Ascending aorta (tissue), 2 donors: ENCODE measurements around the gene INPP4A. TPM values are rescaled to one million over a fixed set of nuclear protein-coding genes. Genes with fewer than 3 reads are reported as not detected.

Experiments
- DNase-seq, 2 donors: peaks; one replicate each; pipeline ENCODE4 v3.0.0-alpha.2; 2019; ENCODE audit warnings: low spot score in 2 of 2
- H3K27ac ChIP-seq, 2 donors: fragments of 200-600 bp; sonication (generic); one replicate each; pipeline ENCODE4 v1.5.1; 2016 to 2017; ENCODE audit warnings: mild to moderate bottlenecking in 1 of 2
- H3K27me3 ChIP-seq: fragments of 200-600 bp; sonication (generic); one replicate; pipeline ENCODE4 v1.5.1; 2017
- H3K36me3 ChIP-seq, 2 donors: fragments of 200-600 bp; sonication (generic); one replicate each; pipeline ENCODE4 v1.5.1; 2016
- H3K4me1 ChIP-seq, 2 donors: fragments of 200-600 bp; sonication (generic); one replicate each; pipeline ENCODE4 v1.5.1; 2016 to 2017; ENCODE audit warnings: mild to moderate bottlenecking in 1 of 2
- H3K4me3 ChIP-seq, 2 donors: fragments of 200-600 bp; sonication (generic); one replicate each; pipeline ENCODE4 v1.5.1; 2016 to 2017; ENCODE audit warnings: mild to moderate bottlenecking in 1 of 2
- H3K9me3 ChIP-seq, 2 donors: fragments of 200-600 bp; sonication (generic); one replicate each; pipeline ENCODE4 v1.5.1; 2016
- intact Hi-C: fragments of 100-400 bp; cut with DNase I; formaldehyde crosslinking; loops from one replicate; pipeline ENCODE4 v1.15.1; 2023
- total RNA-seq: library from RNA; depleted of rRNA; stranded (reverse); fragments of >200 nt; gene quantifications from one replicate; pipeline ENCODE4 v1.1.0, GENCODE V29; 2016
- TF ChIP-seq, protein P1 (sequence below), 3 experiments: fragments of 200-600 bp in 2 of 3; fragments of 450-650 bp in 1 of 3; sonication (generic) in 2 of 3; IDR thresholded peaks; one replicate each; pipeline ENCODE4 v1.5.1; 2016 to 2019; ENCODE audit warnings: antibody characterized with exemption in 3 of 3, mild to moderate bottlenecking in 1 of 3, moderate library complexity in 1 of 3

INPP4A gene
- total RNA-seq, 1 donor from 2014 or later: 52.8 TPM

DNA sequence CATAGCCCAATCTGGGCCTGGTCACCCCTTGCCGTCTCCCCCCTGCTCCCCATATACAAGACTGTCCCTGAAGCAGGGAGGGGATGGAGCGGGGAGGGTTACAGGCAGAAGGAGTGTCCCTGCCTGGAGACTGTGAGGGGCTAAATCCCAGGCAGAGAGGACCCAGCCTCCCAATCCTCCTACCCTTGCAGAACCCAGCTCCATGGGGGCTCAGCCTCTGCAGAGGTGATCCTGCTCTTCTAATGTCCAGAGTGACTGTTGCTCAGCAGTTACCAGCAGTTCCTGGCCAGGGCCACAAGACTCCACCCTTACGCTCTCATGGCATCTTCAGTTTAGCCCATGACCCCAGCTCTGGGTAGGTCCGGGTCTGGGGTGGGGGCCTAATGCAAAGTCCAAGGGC, 105.5 kb downstream of the INPP4A start:
- DNase-seq: no peak
- TF ChIP-seq, protein P1, sequence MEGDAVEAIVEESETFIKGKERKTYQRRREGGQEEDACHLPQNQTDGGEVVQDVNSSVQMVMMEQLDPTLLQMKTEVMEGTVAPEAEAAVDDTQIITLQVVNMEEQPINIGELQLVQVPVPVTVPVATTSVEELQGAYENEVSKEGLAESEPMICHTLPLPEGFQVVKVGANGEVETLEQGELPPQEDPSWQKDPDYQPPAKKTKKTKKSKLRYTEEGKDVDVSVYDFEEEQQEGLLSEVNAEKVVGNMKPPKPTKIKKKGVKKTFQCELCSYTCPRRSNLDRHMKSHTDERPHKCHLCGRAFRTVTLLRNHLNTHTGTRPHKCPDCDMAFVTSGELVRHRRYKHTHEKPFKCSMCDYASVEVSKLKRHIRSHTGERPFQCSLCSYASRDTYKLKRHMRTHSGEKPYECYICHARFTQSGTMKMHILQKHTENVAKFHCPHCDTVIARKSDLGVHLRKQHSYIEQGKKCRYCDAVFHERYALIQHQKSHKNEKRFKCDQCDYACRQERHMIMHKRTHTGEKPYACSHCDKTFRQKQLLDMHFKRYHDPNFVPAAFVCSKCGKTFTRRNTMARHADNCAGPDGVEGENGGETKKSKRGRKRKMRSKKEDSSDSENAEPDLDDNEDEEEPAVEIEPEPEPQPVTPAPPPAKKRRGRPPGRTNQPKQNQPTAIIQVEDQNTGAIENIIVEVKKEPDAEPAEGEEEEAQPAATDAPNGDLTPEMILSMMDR (IDR thresholded peaks at IDR 0.05): no peak
- H3K27me3 ChIP-seq: no peaks in the 10 kb centered on the region
- H3K27ac ChIP-seq: no peak overlapping the region
- no peaks in the 10 kb centered on the region for H3K4me1 ChIP-seq
- H3K36me3 ChIP-seq: peaks cover 52 to 77% of the 10 kb centered on the region in 2 donors
- no peak overlapping the region for H3K4me3 ChIP-seq
- intact Hi-C loops: no loop called here
- H3K9me3 ChIP-seq: no peaks in the 10 kb centered on the region

DNA sequence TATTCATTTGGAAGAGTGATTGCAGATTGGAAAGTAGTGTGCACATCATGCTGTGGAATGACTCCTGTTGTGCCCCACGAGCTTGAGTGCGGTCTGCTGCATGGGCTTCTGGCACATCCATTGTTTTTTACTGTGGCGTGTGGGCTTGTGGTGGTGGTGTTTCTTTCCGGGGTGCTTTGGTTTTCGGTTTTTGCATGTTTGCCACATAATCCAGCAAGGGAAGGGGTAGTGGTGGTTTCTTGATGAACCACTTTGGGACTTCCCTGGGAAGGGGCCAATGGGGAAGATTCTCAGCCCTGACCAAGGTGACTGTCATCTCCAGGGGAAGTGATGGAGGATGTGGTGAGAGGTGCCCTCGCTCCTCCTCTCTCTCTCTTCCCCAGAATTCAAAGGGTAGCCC, 106.7 kb downstream of the INPP4A start:
- H3K27me3 ChIP-seq: no peaks in the 10 kb centered on the region
- peaks cover 49 to 77% of the 10 kb centered on the region in 2 donors for H3K36me3 ChIP-seq
- DNase-seq: no peak
- TF ChIP-seq, protein P1 (IDR thresholded peaks at IDR 0.05): no peak
- no peak overlapping the region for H3K27ac ChIP-seq
- H3K4me1 ChIP-seq: no peaks in the 10 kb centered on the region
- intact Hi-C loops: no loop called here
- H3K9me3 ChIP-seq: no peaks in the 10 kb centered on the region
- H3K4me3 ChIP-seq: no peak overlapping the region

DNA sequence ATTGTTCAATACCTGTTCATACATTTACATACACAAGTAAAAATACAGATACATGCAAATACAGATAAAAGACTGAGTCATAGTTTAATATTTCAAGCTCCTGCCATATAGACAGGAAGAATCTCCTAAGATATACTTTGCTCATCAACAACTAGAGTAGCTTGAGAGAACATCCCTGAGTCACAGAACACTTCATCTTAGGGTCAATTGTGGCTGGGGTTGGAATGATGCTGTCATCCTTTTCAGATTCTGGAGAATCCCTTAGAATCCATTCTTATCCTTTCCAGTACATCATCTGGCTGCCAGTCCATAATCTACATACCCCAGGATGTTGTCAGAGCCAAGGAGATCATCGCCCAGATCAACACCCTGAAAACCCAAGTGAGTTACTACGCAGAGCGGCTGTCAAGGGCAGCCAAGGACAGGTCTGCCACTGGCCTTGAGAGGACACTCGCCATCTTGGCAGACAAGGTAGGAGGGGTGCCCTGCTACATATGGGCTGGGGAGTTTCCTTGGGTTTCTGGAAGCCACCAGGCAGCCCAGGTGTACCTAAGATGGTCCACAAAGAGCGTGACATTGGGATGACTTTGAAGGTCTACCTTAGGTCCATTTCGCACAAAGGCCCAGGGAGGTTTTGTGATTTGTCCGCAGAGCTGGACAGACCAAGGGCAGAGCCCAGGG, 108.0 kb downstream of the INPP4A start:
- DNase-seq: no peak
- Histone ChIP-seq H3K4me3 (no peak overlapping the region), H3K27me3 (no peaks in the 10 kb centered on the region), H3K27ac (no peak overlapping the region), H3K36me3 (peaks cover 44 to 71% of the 10 kb centered on the region in 2 donors), H3K9me3 (no peaks in the 10 kb centered on the region), H3K4me1 (no peaks in the 10 kb centered on the region)
- TF ChIP-seq, protein P1 (IDR thresholded peaks at IDR 0.05): no peak
- intact Hi-C loops: no loop called here

DNA sequence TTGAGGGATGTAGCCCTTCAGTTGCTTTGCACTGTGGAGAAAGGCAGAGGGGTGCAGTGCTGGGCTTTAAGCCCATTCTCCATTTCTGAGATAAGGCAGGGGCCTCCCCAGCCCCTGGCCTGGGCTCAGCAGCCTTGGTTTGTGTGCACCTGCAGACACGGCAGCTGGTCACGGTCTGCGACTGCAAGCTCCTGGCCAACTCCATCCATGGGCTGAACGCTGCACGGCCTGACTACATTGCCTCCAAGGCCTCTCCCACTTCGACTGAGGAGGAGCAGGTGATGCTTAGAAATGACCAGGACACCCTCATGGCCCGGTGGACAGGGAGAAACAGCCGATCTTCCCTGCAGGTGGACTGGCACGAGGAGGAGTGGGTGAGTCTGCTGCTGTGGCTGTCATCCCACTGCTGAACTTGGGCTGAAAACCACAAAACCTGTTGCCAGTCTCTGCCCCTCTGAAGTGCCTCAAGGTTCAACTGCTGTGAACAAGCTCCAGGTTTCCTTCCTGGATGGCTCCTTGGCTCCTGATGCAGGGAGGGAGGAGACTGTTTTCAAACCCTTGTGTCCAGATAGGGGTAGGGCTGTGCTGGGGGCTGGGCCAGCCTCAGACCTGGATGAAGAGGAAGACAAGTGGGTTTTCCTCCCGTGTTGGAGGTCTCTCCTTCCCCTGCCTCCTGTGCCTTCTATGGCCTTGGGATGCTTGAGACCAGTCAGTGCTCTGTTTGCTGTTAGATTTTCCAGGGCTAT, 109.6 kb downstream of the INPP4A start:
- intact Hi-C loops: no loop called here
- Histone ChIP-seq H3K4me3 (no peak overlapping the region), H3K27me3 (no peaks in the 10 kb centered on the region), H3K27ac (no peak overlapping the region), H3K36me3 (peaks cover 38 to 57% of the 10 kb centered on the region in 2 donors), H3K4me1 (no peaks in the 10 kb centered on the region), H3K9me3 (no peaks in the 10 kb centered on the region)
- TF ChIP-seq, protein P1 (IDR thresholded peaks at IDR 0.05): no peak
- no peak for DNase-seq

DNA sequence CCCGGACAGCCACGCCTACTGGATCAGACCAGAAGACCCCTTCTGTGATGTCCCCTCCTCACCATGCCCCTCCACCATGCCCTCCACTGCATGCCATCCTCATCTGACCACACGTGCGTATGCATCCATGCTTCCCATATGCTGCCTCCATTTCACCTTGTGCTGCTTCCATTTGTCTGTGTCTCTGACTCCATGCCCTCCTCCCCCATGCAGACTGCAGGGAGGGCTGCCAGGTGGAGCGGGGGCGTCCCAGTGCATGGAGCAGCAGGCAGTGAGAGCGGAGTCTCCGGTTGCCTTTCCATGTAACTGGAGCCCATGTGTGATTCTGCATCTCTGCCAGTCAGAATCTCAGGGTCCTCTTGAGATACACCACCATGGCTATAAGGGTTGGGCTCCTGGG, 111.0 kb downstream of the INPP4A start:
- Histone ChIP-seq H3K27ac (no peak overlapping the region), H3K4me3 (no peak overlapping the region), H3K4me1 (peaks cover 0 to 3% of the 10 kb centered on the region in 2 donors), H3K9me3 (no peaks in the 10 kb centered on the region), H3K27me3 (no peaks in the 10 kb centered on the region), H3K36me3 (peaks cover 31 to 49% of the 10 kb centered on the region in 2 donors)
- no peak for DNase-seq
- intact Hi-C loops: no loop called here
- TF ChIP-seq, protein P1 (IDR thresholded peaks at IDR 0.05): no peak
